ENCODE results near the gene FCRL1.
A peak's percentile ranks its signal among the peaks of the same experiment; 100 is the strongest.

Gene FCRL1

GRCh38 chr1:157799996-157800395 lies 19.9 kb downstream of the FCRL1 start:
- no peak for DNase-seq (ENCODE audit: low spot score)

GRCh38 chr1:157798211-157798610 lies 21.7 kb downstream of the FCRL1 start:
- DNase-seq (ENCODE audit: low spot score) = no peak

- no peak for DNase-seq (ENCODE audit: low spot score)
These were observed 34.7 kb downstream of the FCRL1 start for GRCh38 chr1:157785248-157785647.

- no peak for DNase-seq (ENCODE audit: low spot score)
These were observed 35.1 kb downstream of the FCRL1 start for GRCh38 chr1:157784801-157785200.

GRCh38 chr1:157782931-157783330 lies 37.0 kb downstream of the FCRL1 start:
- DNase-seq (ENCODE audit: low spot score) = no peak

- no peak for DNase-seq (ENCODE audit: low spot score)
These were observed 38.9 kb downstream of the FCRL1 start for GRCh38 chr1:157781048-157781447.

- no peak for DNase-seq (ENCODE audit: low spot score)
These were observed 42.9 kb downstream of the FCRL1 start, which contains the start of gene FCRL2 for GRCh38 chr1:157776971-157777391. FCRL2 (minus strand) TSS chr1:157777132; CDS start chr1:157777073, 59 bp downstream.

- DNase-seq (ENCODE audit: low spot score) = no peak
These were observed 44.6 kb downstream of the FCRL1 start for GRCh38 chr1:157775101-157775870.

- no peak for DNase-seq (ENCODE audit: low spot score)
These were observed 45.5 kb downstream of the FCRL1 start for GRCh38 chr1:157774412-157774811.

GRCh38 chr1:157773493-157774350 lies 46.2 kb downstream of the FCRL1 start:
- peak; percentile 12 for DNase-seq (ENCODE audit: low spot score)

GRCh38 chr1:157771661-157772425 lies 48.1 kb downstream of the FCRL1 start:
- DNase-seq (ENCODE audit: low spot score) = no peak

GRCh38 chr1:157770442-157771043 lies 49.4 kb downstream of the FCRL1 start:
- no peak for DNase-seq (ENCODE audit: low spot score)

GRCh38 chr1:157766792-157767191 lies 53.1 kb downstream of the FCRL1 start:
- no peak for DNase-seq (ENCODE audit: low spot score)

GRCh38 chr1:157758018-157758417 lies 61.9 kb downstream of the FCRL1 start:
- DNase-seq (ENCODE audit: low spot score) = no peak

- no peak for DNase-seq (ENCODE audit: low spot score)
These were observed 66.3 kb downstream of the FCRL1 start for GRCh38 chr1:157753611-157754010.

- no peak for DNase-seq (ENCODE audit: low spot score)
These were observed 68.6 kb downstream of the FCRL1 start for GRCh38 chr1:157751283-157751682.

- no peak for DNase-seq (ENCODE audit: low spot score)
These were observed 71.6 kb downstream of the FCRL1 start for GRCh38 chr1:157748262-157748817.

All from HuH-7.5 (cell line).